ENCODE measurements around the gene AGPAT3.
A peak's percentile ranks its signal among the peaks of the same experiment; 100 is the strongest.

The AGPAT3 gene

DNA sequence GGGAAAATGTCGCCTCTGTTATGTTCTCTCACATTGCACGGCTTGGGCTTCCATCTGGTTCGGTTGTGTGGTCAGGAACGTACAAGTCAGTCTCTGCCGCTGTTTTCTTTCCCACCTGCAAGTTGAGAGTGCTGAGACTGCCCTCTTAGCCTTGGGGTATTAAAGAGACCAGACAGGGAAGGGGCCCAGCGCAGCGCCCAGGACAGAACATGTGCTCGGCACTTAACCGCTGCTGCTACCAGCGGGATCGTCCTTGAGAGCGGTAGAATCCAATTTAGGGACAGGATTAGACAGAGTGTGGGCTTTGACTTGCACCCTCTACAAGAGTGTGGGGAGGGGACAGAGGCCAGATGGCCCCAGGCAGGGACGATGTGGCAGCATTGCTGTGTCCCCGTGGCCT, 17.7 kb upstream of the AGPAT3 start:
- Mint-ChIP-seq H3K27me3 (ENCODE audit: low read depth) (no peaks in the 10 kb centered on the region), H3K4me3 (no peak overlapping the region), H3K9me3 (peaks cover 14% of the 10 kb centered on the region), H3K27ac (no peak overlapping the region), H3K36me3 (ENCODE audit: low read depth) (peaks cover 8% of the 10 kb centered on the region), H3K4me1 (ENCODE audit: low read depth) (peaks cover 16% of the 10 kb centered on the region)

DNA sequence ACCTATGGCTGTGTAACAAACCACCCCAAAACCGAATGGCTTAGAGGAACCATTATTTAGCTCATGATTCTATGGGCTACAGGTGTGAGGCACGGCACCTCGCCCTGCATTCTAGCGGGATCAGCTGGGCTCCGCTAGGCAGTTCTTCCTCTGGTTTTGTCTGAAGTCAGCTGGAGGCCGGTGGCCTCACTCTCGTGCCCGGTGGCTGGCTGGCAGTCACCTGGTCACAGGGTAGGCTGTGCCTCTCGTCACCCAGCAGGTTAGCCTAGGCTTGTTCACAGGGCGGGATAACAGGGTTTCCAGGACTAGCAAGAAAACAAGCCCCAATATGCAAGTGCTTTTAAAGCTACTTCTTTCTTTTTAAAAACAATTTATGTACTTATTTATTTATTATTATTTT, 16.3 kb upstream of the AGPAT3 start:
- Mint-ChIP-seq H3K9me3 (peaks cover 14% of the 10 kb centered on the region), H3K4me1 (ENCODE audit: low read depth) (peaks cover 15% of the 10 kb centered on the region), H3K36me3 (ENCODE audit: low read depth) (peaks cover 8% of the 10 kb centered on the region), H3K27me3 (ENCODE audit: low read depth) (no peaks in the 10 kb centered on the region), H3K27ac (no peak overlapping the region), H3K4me3 (no peak overlapping the region)

DNA sequence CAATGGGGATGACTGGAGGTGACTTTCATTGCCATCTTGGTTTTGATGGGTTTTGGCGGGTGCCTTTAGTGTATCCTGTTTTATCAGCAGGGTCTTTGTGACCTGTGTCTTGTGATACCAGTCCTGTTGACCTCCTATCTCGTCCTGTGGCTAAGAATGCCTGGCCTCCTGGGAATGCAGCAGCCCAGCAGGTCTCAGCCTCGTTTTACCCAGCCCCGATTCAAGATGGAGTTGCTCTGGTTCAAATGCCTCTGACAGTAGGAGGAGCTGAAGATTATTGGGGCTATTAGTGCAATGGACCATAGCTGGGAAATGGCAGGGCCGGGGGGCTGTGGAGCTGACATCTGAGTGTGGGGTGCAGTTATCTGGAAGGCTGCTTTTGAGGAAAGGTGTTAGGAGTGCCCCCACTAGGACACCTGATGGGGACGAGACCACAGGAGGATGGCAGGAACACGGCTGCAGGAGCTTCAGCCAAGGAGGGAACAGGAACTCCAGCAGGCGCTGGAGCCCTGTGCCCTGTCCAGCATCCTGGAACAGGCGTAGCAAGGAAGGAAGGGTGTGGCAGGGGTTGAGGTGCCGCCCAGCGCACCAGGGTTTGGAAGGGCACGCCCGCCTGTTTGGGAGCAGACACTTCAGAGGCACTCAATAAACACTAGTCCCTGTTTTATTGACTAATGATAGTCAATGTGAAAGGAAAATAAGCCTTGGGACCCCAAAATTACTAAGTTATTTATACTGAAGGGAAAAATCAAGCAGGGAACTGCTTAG, 15.3 kb upstream of the AGPAT3 start:
- Mint-ChIP-seq H3K36me3 (ENCODE audit: low read depth) (peaks cover 5% of the 10 kb centered on the region), H3K4me1 (ENCODE audit: low read depth) (peaks cover 18% of the 10 kb centered on the region), H3K9me3 (peaks cover 11% of the 10 kb centered on the region), H3K4me3 (no peak overlapping the region), H3K27me3 (ENCODE audit: low read depth) (no peaks in the 10 kb centered on the region), H3K27ac (no peak overlapping the region)

DNA sequence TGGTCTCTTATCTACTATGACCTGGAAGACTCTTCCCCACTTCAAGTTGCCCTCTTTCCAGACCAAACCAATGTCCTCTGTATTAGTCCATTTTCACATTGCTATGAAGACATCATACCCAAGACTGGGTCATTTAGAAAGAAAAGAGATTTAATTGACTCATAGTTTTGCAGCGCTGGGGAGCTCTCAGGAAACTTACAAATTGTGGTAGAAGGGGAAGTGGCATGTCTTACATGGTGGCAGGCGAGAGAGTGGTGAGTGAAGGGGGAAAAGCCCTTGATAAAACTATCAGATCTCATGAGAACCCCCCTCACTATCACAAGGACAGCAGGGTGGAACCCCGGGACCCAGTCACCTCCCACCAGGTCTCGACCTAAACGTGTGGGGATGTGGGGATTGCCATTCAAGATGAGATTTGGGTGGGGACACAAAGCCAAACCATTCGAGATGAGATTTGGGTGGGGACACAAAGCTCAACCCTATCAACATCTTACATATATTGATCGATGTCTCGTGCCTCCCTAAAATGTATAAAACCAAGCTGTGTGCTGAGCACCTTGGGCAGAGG, 14.2 kb upstream of the AGPAT3 start:
- H3K4me3 Mint-ChIP-seq = no peak overlapping the region
- no peak overlapping the region for H3K27ac Mint-ChIP-seq
- H3K4me1 Mint-ChIP-seq (ENCODE audit: low read depth) = peaks cover 27% of the 10 kb centered on the region
- peaks cover 9% of the 10 kb centered on the region for H3K9me3 Mint-ChIP-seq
- H3K36me3 Mint-ChIP-seq (ENCODE audit: low read depth) = peaks cover 5% of the 10 kb centered on the region
- no peaks in the 10 kb centered on the region for H3K27me3 Mint-ChIP-seq (ENCODE audit: low read depth)

DNA sequence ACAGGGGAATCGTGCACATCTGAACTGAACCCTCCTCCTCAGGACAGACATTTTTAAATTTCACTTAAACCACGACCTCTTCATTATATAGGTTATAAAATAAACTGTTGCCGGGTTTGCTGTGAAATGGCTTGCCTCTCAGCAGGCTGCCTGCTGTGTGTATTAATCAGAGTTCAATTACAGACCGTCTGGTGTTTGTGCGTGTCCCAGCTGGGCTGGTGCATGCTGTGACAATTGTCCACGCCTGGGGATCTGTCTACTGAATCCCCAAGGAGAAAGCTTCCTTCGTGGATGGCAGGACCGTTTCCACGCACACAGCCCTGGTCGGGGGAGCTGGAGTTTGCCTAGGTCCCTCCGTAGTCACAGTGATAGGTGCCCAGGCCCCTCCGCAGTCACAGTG, 13.4 kb upstream of the AGPAT3 start:
- H3K4me1 Mint-ChIP-seq (ENCODE audit: low read depth) = peaks cover 31% of the 10 kb centered on the region
- H3K36me3 Mint-ChIP-seq (ENCODE audit: low read depth) = peaks cover 5% of the 10 kb centered on the region
- H3K27me3 Mint-ChIP-seq (ENCODE audit: low read depth) = no peaks in the 10 kb centered on the region
- peaks cover 9% of the 10 kb centered on the region for H3K9me3 Mint-ChIP-seq
- H3K27ac Mint-ChIP-seq = no peak overlapping the region
- H3K4me3 Mint-ChIP-seq = no peak overlapping the region

DNA sequence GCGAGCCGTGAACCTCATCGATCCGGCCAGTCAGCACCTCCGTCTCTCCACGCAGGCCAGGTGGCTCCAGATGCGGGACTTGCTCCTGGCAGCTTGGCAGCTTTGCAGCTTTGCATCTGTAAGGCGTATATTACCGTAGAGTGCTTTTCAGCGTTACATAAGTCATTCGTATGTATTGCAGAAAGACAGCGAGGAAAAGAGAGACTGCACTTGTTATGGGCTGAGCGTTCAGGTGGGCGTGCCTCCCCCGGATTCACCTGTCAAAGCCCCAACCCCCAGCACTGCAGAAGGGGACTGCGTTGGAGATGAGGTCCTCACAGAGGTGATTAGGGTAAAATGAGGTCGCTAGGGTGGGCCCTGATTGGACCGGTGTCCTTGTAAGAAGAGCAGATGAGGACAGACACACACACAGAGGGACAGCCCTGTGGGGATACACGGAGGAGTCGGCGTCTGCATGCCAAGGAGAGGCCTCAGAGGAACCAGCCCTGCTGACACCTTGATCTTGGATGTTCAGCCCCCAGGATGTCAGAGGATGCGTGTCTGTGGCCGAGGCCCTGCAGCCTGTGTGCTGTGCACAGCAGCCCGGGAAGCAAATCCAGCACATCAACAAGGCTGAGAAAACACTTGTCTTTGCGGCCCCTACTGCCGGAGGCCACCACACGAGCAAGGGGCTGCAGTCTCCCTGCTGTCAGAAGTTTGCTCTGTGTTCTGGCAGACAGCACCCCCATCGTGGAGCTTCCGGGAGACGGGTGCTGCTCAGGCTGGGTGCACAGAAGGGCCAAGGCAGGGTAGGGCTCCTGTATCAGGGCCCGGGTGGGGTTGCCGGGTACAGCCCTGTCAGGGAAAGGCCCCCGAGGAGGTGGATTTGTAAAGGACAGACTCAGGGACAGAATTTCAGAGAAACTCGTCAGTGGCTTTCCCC, 10.9 kb upstream of the AGPAT3 start:
- Mint-ChIP-seq H3K4me1 (ENCODE audit: low read depth) (peaks cover 33% of the 10 kb centered on the region), H3K27me3 (ENCODE audit: low read depth) (no peaks in the 10 kb centered on the region), H3K36me3 (ENCODE audit: low read depth) (peaks cover 5% of the 10 kb centered on the region), H3K9me3 (peaks cover 9% of the 10 kb centered on the region), H3K27ac (peak overlapping the region; percentile 93), H3K4me3 (peak overlapping the region; percentile 80)

DNA sequence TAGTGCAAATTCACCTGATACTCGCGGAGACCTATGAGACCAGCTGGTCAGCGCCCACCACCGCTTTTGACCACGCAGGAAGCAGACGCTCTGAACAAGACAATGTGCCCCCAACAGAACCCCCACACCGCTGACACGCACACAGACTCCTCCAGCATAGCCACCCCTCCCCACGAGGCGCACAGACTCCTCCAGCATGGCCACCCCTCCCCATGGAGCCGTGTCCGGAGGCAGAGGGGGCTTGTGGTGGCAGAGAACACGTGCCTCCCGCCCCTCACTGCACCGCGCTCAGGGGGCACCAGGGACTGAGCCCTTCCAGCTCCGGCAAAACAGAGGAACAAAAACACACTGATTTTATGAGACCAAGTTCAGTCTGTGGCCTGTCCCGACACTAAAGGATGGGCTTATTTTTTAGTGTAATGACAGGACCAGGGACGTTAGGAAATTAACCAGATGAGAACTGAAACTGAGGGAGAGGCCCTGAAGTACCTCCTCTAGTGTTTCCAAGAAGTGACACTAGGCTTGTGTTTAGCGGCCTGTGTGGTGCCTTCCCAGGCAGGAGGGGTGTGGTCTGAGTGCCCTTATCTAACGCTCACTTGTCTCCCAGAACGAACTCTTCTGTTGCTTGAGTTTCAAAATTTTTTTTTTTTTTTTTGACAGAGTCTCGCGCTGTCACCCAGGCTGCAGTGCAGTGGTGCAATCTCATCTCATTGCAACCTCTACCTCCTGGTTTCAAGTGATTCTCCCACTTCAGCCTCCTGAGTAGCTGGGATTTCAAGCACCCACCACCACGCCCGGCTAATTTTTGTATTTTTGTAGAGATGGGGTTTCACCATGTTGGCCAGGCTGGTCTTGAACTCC, 10.0 kb upstream of the AGPAT3 start:
- Mint-ChIP-seq H3K27ac (peak overlapping the region; percentile 93), H3K9me3 (peaks cover 9% of the 10 kb centered on the region), H3K27me3 (ENCODE audit: low read depth) (no peaks in the 10 kb centered on the region), H3K36me3 (ENCODE audit: low read depth) (peaks cover 5% of the 10 kb centered on the region), H3K4me3 (peak overlapping the region; percentile 80), H3K4me1 (ENCODE audit: low read depth) (peaks cover 31% of the 10 kb centered on the region)

DNA sequence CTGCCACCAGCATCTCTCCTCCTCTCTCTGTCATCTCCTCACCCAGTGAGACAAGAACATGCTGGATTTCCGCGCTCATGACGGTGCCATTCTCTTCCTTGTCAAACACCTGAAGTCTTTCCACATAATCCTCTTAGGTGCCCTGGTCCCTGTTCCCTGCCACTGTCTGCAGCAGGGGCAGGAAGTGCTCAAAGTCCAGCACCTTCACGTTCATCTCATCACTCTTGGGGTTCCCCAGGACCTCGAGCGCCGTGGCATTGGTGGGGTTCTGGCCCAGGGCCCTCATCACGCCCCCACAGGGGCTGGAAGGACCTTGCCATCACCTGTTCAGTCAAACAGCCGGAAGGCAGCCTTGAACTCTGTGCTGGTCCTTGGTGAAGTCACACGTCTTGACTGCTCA, 9.1 kb upstream of the AGPAT3 start:
- H3K9me3 Mint-ChIP-seq = peaks cover 5% of the 10 kb centered on the region
- H3K36me3 Mint-ChIP-seq (ENCODE audit: low read depth) = peaks cover under 1% of the 10 kb centered on the region
- H3K27ac Mint-ChIP-seq = peak overlapping the region; percentile 68
- H3K4me1 Mint-ChIP-seq (ENCODE audit: low read depth) = peaks cover 26% of the 10 kb centered on the region
- no peaks in the 10 kb centered on the region for H3K27me3 Mint-ChIP-seq (ENCODE audit: low read depth)
- no peak overlapping the region for H3K4me3 Mint-ChIP-seq

DNA sequence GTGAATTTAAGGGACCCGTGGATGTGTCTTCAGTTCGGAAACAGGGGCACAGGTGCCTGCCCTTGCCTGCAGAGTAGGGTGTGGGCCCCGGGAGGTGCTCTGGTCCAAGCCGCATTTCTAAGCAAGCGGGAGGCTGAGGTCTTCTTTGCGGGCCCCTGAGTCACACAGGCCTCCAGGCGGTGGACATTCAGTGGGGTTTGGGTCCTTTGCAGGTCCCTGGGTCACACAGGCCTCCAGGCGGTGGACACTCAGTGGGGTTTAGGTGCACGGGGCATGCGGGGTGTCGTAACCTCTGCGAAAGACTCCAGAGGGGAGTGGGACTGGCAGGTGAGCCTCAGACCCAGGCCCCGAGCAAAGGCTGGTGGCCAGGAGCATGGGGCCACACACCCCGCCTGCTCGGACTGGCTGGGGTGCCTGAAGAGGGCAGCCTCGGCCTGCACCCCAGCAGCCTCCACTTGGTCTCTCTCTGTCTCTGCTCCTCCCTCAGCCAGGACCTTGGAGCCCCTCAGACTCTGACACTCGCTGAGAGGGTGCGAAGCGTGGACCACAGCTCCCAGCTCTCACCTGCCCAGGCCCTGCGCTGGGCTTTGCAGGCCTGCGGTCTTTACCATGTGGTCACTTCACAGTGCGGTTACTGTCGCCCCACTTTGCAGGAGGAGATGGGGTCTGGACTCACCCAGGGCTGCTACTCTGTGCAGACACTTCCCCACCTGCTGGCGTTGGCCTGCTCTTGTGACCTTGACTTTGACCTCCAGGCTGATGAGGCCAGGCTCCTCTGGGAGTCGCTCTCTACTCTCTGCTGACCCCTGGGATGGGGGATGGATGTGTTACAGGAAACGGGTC, 6.0 kb upstream of the AGPAT3 start:
- no peaks in the 10 kb centered on the region for H3K9me3 Mint-ChIP-seq
- H3K4me3 Mint-ChIP-seq = no peak overlapping the region
- H3K36me3 Mint-ChIP-seq (ENCODE audit: low read depth) = no peaks in the 10 kb centered on the region
- no peak overlapping the region for H3K27ac Mint-ChIP-seq
- peaks cover 25% of the 10 kb centered on the region for H3K4me1 Mint-ChIP-seq (ENCODE audit: low read depth)
- H3K27me3 Mint-ChIP-seq (ENCODE audit: low read depth) = no peaks in the 10 kb centered on the region

DNA sequence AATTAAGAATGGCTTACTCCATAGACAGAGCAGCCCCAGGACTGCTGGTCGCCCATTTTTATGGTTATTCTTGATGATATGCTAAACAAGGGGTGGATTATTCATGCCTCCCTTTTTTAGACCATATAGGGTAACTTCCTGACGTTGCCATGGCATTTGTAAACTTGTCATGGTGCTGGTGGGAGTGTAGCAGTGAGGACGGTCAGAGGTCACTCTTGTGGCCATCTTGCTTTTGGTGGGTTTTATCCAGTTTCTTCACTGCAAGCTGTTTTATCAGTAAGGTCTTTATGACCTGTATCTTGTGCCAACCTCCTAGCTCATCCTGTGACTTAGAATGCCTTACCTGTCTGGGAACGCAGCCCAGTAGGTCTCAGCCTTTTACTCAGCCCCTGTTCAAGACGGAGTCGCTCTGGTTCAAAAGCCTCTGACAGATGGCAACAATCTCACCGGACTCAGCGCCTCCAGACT, 5.2 kb upstream of the AGPAT3 start:
- Mint-ChIP-seq H3K27ac (no peak overlapping the region), H3K4me3 (no peak overlapping the region), H3K9me3 (no peaks in the 10 kb centered on the region), H3K27me3 (ENCODE audit: low read depth) (no peaks in the 10 kb centered on the region), H3K36me3 (ENCODE audit: low read depth) (no peaks in the 10 kb centered on the region), H3K4me1 (ENCODE audit: low read depth) (peaks cover 20% of the 10 kb centered on the region)

DNA sequence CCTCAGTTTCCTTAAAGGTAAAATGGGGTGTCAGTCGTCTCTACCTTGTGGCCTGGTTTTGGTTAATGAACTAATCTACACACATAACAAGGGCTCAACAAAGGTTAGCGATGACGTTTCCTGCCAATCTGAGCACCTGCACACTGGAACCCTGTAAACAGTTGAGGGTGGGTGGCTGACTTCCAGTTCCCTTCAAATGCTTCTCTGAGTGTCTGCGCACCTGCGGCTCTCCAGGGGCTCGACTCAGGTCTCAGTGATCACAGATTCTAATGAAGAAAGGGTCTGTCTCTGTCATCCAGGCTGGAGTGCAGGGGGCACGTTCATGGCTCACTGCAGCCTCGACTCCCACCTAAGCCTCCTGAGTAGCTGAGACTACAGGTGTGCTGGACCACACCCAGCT, 3.3 kb upstream of the AGPAT3 start:
- H3K36me3 Mint-ChIP-seq (ENCODE audit: low read depth) = no peaks in the 10 kb centered on the region
- no peaks in the 10 kb centered on the region for H3K9me3 Mint-ChIP-seq
- no peak overlapping the region for H3K4me3 Mint-ChIP-seq
- H3K27me3 Mint-ChIP-seq (ENCODE audit: low read depth) = no peaks in the 10 kb centered on the region
- peaks cover 11% of the 10 kb centered on the region for H3K4me1 Mint-ChIP-seq (ENCODE audit: low read depth)
- no peak overlapping the region for H3K27ac Mint-ChIP-seq

DNA sequence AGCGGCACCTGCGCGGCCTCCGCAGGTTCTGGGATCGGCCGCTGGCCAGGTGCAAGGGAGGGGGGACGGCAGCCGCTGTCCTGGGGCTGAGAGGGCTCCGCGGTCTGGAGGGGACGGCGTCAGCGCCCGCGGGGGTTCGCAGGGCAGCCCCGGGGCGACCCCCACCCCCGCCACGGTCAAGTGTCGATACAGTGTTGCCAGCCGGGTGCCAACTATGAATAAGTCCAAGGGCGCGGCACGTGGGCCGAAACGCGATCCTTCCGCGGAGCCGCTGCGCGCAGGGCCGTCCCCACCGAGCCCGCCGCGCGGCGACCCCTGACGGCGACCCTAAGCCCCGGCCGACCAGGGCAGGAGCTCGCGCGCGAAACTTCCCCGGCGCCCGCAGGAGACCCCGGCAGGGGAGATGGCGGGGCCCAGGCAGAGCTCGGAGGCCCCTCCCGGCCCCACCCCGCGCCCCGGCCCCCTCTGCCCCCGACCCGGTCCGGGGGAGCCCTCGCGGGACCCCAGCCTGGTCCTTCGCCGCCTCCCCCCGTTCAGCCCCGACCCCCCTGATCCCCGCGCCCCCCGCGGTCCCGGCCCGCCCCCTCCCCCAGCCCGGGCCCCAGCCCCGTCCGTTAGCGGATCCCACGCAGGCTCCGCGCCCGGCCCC, 586 bp upstream of the AGPAT3 start:
- no peak overlapping the region for H3K27ac Mint-ChIP-seq
- peaks cover 34% of the 10 kb centered on the region for H3K4me1 Mint-ChIP-seq (ENCODE audit: low read depth)
- peaks cover 27% of the 10 kb centered on the region for H3K36me3 Mint-ChIP-seq (ENCODE audit: low read depth)
- no peaks in the 10 kb centered on the region for H3K9me3 Mint-ChIP-seq
- H3K4me3 Mint-ChIP-seq = peak overlapping the region; percentile 25
- no peaks in the 10 kb centered on the region for H3K27me3 Mint-ChIP-seq (ENCODE audit: low read depth)
